Hepatocyte (in vitro differentiated cells): ENCODE results near the gene RNF144B.

Experiments used
- EZH2 ChIP-seq: fragments of 200-600 bp; sonication (generic); IDR thresholded peaks from 2 replicates; pipeline ENCODE4 v1.6.1; 2016; ENCODE audit warnings: antibody characterized with exemption, mild to moderate bottlenecking, borderline replicate concordance
- EZH2phosphoT487 ChIP-seq: fragments of 200-600 bp; sonication (generic); IDR thresholded peaks from one replicate; pipeline ENCODE4 v1.6.1; 2018; ENCODE audit warnings: antibody characterized with exemption, mild to moderate bottlenecking, low read depth, moderate library complexity; ENCODE audit not compliant: unreplicated experiment, severe bottlenecking
- TF ChIP-seq, protein P1 (sequence below): fragments of 200-600 bp; sonication (generic); IDR thresholded peaks from 2 replicates; pipeline ENCODE4 v1.5.1; 2016; ENCODE audit warnings: antibody characterized with exemption, mild to moderate bottlenecking; ENCODE audit not compliant: poor library complexity

GRCh38 chr6:18387061-18387721 is at the start of gene RNF144B:
- TF ChIP-seq, protein P1, sequence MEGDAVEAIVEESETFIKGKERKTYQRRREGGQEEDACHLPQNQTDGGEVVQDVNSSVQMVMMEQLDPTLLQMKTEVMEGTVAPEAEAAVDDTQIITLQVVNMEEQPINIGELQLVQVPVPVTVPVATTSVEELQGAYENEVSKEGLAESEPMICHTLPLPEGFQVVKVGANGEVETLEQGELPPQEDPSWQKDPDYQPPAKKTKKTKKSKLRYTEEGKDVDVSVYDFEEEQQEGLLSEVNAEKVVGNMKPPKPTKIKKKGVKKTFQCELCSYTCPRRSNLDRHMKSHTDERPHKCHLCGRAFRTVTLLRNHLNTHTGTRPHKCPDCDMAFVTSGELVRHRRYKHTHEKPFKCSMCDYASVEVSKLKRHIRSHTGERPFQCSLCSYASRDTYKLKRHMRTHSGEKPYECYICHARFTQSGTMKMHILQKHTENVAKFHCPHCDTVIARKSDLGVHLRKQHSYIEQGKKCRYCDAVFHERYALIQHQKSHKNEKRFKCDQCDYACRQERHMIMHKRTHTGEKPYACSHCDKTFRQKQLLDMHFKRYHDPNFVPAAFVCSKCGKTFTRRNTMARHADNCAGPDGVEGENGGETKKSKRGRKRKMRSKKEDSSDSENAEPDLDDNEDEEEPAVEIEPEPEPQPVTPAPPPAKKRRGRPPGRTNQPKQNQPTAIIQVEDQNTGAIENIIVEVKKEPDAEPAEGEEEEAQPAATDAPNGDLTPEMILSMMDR, result no peak
- TF ChIP-seq EZH2phosphoT487 (no peak), EZH2 (no peak)
